A549 (cell line): ENCODE results near the gene ADI1. TPM values are rescaled to one million over a fixed set of nuclear protein-coding genes. Genes with fewer than 3 reads are reported as not detected.

Source experiments
- ATAC-seq, 2 experiments: fragments of 200-7000 bp in 1 of 2; fragments of >200 bp in 1 of 2; cut with Nextera tagmentation in 1 of 2; cut with Tn5 transposase in 1 of 2; 3 replicates each; pipeline versions ENCODE4 v1.8.0 to v1.9.1; 2018 to 2020; ENCODE audit warnings: mild to moderate bottlenecking in 1 of 2, moderate library complexity in 1 of 2
- CTCF ChIA-PET: fragments of 300-600 bp; sonication (Branson Sonifier 250); formaldehyde crosslinking; extraction: SDS; loops from one replicate; lab custom pipeline; 2021; ENCODE audit warnings: antibody characterized with exemption, inconsistent platforms; lab: Yijun Ruan, JAX
- POLR2A ChIA-PET: fragments of 350-600 bp; formaldehyde crosslinking; extraction: SDS; loops from one replicate; lab custom pipeline; 2021; ENCODE audit warnings: antibody characterized with exemption, inconsistent platforms; lab: Yijun Ruan, JAX
- DNase-seq, 2 experiments: peaks; one replicate each; pipeline versions ENCODE4 v3.0.0 to v3.0.0-alpha.2; 2011 to 2016; ENCODE audit warnings: low read depth in 1 of 2, low spot score in 1 of 2
- FAIRE-seq: peaks from 2 replicates; lab custom pipeline; 2011; peaks lifted over from hg19 to GRCh38; lab: Jason Lieb, UNC
- H3K27ac ChIP-seq, 2 experiments: fragments of >200 bp; sonication (Bioruptor Twin); formaldehyde crosslinking; 3 replicates each; pipeline ENCODE4 v1.5.1; 2016 to 2017
- H3K4me1 ChIP-seq: fragments of >200 bp; sonication (Bioruptor Twin); formaldehyde crosslinking; 3 replicates; pipeline ENCODE4 v1.6.1; 2016
- H3K4me2 ChIP-seq: fragments of >200 bp; sonication (Bioruptor Twin); formaldehyde crosslinking; 3 replicates; pipeline ENCODE4 v1.6.1; 2016
- H3K4me3 ChIP-seq: fragments of >200 bp; sonication (Bioruptor Twin); formaldehyde crosslinking; 3 replicates; pipeline ENCODE4 v1.5.1; 2016
- H3K9me3 ChIP-seq: fragments of >200 bp; sonication (Bioruptor Twin); formaldehyde crosslinking; 3 replicates; pipeline ENCODE4 v1.6.1; 2016
- BHLHE40 ChIP-seq: IDR thresholded peaks from 2 replicates; pipeline ENCODE4 v1.6.1; 2012; ENCODE audit warnings: low read depth, low read length, inconsistent platforms
- CEBPB ChIP-seq, 2 experiments: fragments of >200 bp in 1 of 2; sonication (Bioruptor Twin) in 1 of 2; formaldehyde crosslinking in 1 of 2; IDR thresholded peaks; 2 replicates each; pipeline ENCODE4 v1.6.1; 2012 to 2016
- CHD2 ChIP-seq: fragments of 150-350 bp; IDR thresholded peaks from 2 replicates; pipeline ENCODE4 v1.6.1; 2014; ENCODE audit warnings: low read length; ENCODE audit not compliant: partially characterized antibody
- CHD4 ChIP-seq: fragments of 200-600 bp; sonication (generic); IDR thresholded peaks from 2 replicates; pipeline ENCODE4 v1.6.1; 2016; ENCODE audit warnings: antibody characterized with exemption, mild to moderate bottlenecking, borderline replicate concordance
- EHMT2 ChIP-seq: fragments of 200-600 bp; sonication (generic); IDR thresholded peaks from 2 replicates; pipeline ENCODE4 v1.6.1; 2016; ENCODE audit warnings: antibody characterized with exemption, low read depth, mild to moderate bottlenecking, moderate library complexity
- EP300 ChIP-seq, 2 experiments: fragments of >200 bp; sonication (Bioruptor Twin); formaldehyde crosslinking; IDR thresholded peaks; 2 replicates in 1 of 2; 3 replicates in 1 of 2; pipeline ENCODE4 v1.6.1; 2016 to 2017
- FOSL2 ChIP-seq, 2 experiments: fragments of 450-650 bp in 1 of 2; fragments of >200 bp in 1 of 2; sonication (Bioruptor Twin) in 1 of 2; formaldehyde crosslinking; IDR thresholded peaks; 2 replicates each; pipeline versions ENCODE4 v1.5.0 to v1.6.1; 2016 to 2020; ENCODE audit warnings: mild to moderate bottlenecking in 1 of 2, moderate library complexity in 1 of 2
- FOXS1 ChIP-seq: fragments of 250-450 bp; sonication (Bioruptor Pico); IDR thresholded peaks from 2 replicates; pipeline ENCODE4 v1.5.0; 2020; ENCODE audit warnings: mild to moderate bottlenecking, moderate library complexity
- JUN ChIP-seq, 2 experiments: fragments of >200 bp; sonication (Bioruptor Twin); formaldehyde crosslinking; IDR thresholded peaks; 2 replicates in 1 of 2; 3 replicates in 1 of 2; pipeline ENCODE4 v1.6.1; 2016 to 2017
- MAFK ChIP-seq: fragments of 450-650 bp; IDR thresholded peaks from 2 replicates; pipeline ENCODE4 v1.6.1; 2014; ENCODE audit not compliant: partially characterized antibody
- MYC ChIP-seq: IDR thresholded peaks from 2 replicates; pipeline ENCODE4 v1.6.1; 2012; ENCODE audit warnings: mild to moderate bottlenecking, inconsistent platforms, low read length, improper control_type of control experiment, borderline replicate concordance
- NFE2L2 ChIP-seq: fragments of 150-350 bp; conservative IDR thresholded peaks from 2 replicates; pipeline ENCODE4 v1.6.1; 2014; ENCODE audit warnings: low read length
- NR3C1 ChIP-seq: fragments of >200 bp; sonication (Bioruptor Twin); formaldehyde crosslinking; IDR thresholded peaks from 3 replicates; pipeline ENCODE4 v1.6.1; 2017
- RAD21 ChIP-seq, 2 experiments: fragments of >200 bp in 1 of 2; sonication (Bioruptor Twin) in 1 of 2; formaldehyde crosslinking in 1 of 2; IDR thresholded peaks in 1 of 2; conservative IDR thresholded peaks in 1 of 2; 2 replicates in 1 of 2; 3 replicates in 1 of 2; pipeline ENCODE4 v1.6.1; 2012 to 2018; ENCODE audit warnings: inconsistent platforms in 1 of 2
- RARB ChIP-seq: fragments of 250-450 bp; sonication (Bioruptor Pico); IDR thresholded peaks from 2 replicates; pipeline ENCODE4 v1.8.0; 2021; ENCODE audit warnings: mild to moderate bottlenecking, moderate library complexity
- RCOR1 ChIP-seq: fragments of 150-350 bp; IDR thresholded peaks from 2 replicates; pipeline ENCODE4 v1.6.1; 2014; ENCODE audit warnings: antibody characterized with exemption, low read length, low read depth
- RFX5 ChIP-seq: fragments of 450-650 bp; IDR thresholded peaks from 2 replicates; pipeline ENCODE4 v1.7.1; 2014; ENCODE audit warnings: antibody characterized with exemption, mild to moderate bottlenecking, moderate library complexity
- RNF2 ChIP-seq: fragments of 200-600 bp; sonication (generic); IDR thresholded peaks from 2 replicates; pipeline ENCODE4 v1.6.1; 2016; ENCODE audit warnings: low read depth, mild to moderate bottlenecking, antibody characterized with exemption, moderate library complexity, borderline replicate concordance
- TP53 ChIP-seq: fragments of 250-450 bp; sonication (Bioruptor Pico); IDR thresholded peaks from 2 replicates; pipeline ENCODE4 v1.5.0; 2021; ENCODE audit warnings: mild to moderate bottlenecking, moderate library complexity
- ZC3H11A ChIP-seq: fragments of 450-650 bp; IDR thresholded peaks from 2 replicates; pipeline ENCODE4 v1.6.1; 2014; ENCODE audit warnings: antibody characterized with exemption, mild to moderate bottlenecking
- ZFP36 ChIP-seq: fragments of 450-650 bp; IDR thresholded peaks from 2 replicates; pipeline ENCODE4 v1.6.1; 2014; ENCODE audit warnings: borderline replicate concordance; ENCODE audit not compliant: partially characterized antibody
- WGBS: methylation state at CpG from one replicate; pipeline ENCODE4 v1.1.6; 2017; ENCODE audit errors: missing lambda C conversion rate; 5-methylcytosine and 5-hydroxymethylcytosine counted together
- polyA plus RNA-seq, 4 experiments: library from polyadenylated mRNA; depleted of rRNA in 3 of 4; stranded (reverse); fragments of >200 nt; fragmentation: RNase III in 1 of 4; extraction: RNeasy Plus Mini Kit Qiagen cat#74134 plus additional on column Dnase treatment in 1 of 4; gene quantifications; 2 replicates in 3 of 4; 3 replicates in 1 of 4; pipeline ENCODE4 v1.2.3, GENCODE V29; 2011 to 2017
- TF ChIP-seq, protein P1 (sequence below): fragments of 450-650 bp; IDR thresholded peaks from 2 replicates; pipeline ENCODE4 v1.6.1; 2014; ENCODE audit warnings: antibody characterized with exemption
- TF ChIP-seq, protein P2 (sequence below): IDR thresholded peaks from 2 replicates; pipeline ENCODE4 v1.6.1; 2012

The ADI1 gene
- polyA plus RNA-seq, 2 of the 4 experiments (the other 2 are of a cell fraction) = 47.9 to 84.6 TPM

DNA sequence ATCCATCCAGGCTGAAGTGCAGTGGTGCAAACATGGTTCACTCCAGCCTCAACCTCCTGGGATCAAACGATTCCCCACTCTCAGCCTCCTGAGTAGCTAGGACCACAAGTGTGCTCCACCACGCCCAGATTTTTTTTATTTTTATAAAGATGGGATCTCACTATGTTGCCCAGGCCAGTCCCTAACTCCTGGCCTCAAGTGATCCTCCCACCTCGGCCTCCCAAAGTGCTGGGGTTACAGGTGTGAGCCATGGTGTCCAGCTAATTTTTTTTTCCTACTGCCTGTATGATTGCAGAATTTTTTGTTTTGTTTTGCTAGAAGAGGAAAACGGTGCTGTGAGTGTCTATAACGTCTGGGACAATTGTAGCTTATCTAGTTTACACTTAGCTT is 38.3 kb downstream of the ADI1 start:
- FAIRE-seq = no peak
- POLR2A ChIA-PET = interaction anchor here (0.7 kb wide), 1 partner anchor 615 kb away, joined by 3 read pairs; no protein-coding TSS in a partner anchor

DNA sequence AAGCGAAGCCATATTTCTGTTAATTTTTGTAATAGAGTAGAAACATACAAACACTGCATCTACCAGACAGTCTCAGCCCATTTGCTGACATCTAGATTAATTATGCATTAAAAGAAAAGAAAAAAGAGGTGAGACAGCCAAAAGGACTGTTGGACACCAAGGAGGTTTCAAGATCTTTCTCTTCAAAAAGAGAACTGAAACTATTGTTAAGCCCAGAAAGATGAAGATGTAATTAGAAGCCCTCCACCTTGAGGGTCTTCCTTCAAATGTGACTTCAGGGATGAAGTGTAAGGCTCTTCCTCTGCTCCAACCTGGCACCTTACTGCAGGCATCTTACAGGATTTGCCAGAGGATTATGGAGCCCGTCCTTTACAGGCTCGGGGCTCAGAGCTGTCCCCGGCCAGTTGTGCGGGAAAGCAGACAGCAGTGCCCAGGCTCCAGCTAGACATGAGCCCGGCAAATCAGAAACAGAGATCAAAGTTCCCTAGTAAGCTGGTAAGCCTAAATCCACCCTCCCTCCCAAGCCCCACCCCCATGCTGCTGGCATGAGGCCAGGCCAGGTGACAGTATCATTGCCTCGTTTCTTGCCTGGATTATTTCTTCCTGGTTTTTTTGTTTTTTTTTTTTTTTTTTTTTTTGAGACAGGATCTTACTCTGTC is 38.9 kb downstream of the ADI1 start:
- Histone ChIP-seq H3K4me2 (no peak overlapping the region), H3K4me3 (no peak overlapping the region), H3K9me3 (no peaks in the 10 kb centered on the region), H3K27ac (no peak overlapping the region), H3K4me1 (no peaks in the 10 kb centered on the region)
- DNase-seq (no peak), ATAC-seq (no peak), FAIRE-seq (no peak)
- ChIA-PET CTCF (interaction anchor here (1.6 kb wide), 1 partner anchor 19 kb away, joined by 7 read pairs; no protein-coding TSS in a partner anchor), POLR2A (interaction anchor here (0.7 kb wide), 1 partner anchor 614 kb away, joined by 3 read pairs; no protein-coding TSS in a partner anchor)
- 69% methylated on average over 7 of the region's 7 CpGs for WGBS
- no peak for TF ChIP-seq CHD2
- no peak for TF ChIP-seq RCOR1
- no peak for TF ChIP-seq RFX5
- TF ChIP-seq ZC3H11A = no peak
- no peak for TF ChIP-seq CHD4
- no peak for TF ChIP-seq NR3C1
- no peak for TF ChIP-seq CEBPB (IDR thresholded peaks at IDR 0.05)
- no peak for TF ChIP-seq MYC
- no peak for TF ChIP-seq RNF2
- no peak for TF ChIP-seq TP53

More for the DNA sequence above, 38.3 kb downstream of the ADI1 start:
- H3K27ac ChIP-seq = no peak overlapping the region
- 77% methylated on average over 5 of the region's 5 CpGs for WGBS
- CTCF ChIA-PET = interaction anchor here (1.6 kb wide), 1 partner anchor 20 kb away, joined by 7 read pairs; no protein-coding TSS in a partner anchor
- no peak overlapping the region for H3K4me3 ChIP-seq
- no peaks in the 10 kb centered on the region for H3K9me3 ChIP-seq
- H3K4me2 ChIP-seq = no peak overlapping the region
- ATAC-seq (no peak), DNase-seq (no peak)
- TF ChIP-seq RARB (CRISPR knock-in tag) (no peak), FOXS1 (no peak), CHD2 (no peak), RFX5 (no peak), ZFP36 (no peak), EHMT2 (no peak)
- H3K4me1 ChIP-seq = no peaks in the 10 kb centered on the region

DNA sequence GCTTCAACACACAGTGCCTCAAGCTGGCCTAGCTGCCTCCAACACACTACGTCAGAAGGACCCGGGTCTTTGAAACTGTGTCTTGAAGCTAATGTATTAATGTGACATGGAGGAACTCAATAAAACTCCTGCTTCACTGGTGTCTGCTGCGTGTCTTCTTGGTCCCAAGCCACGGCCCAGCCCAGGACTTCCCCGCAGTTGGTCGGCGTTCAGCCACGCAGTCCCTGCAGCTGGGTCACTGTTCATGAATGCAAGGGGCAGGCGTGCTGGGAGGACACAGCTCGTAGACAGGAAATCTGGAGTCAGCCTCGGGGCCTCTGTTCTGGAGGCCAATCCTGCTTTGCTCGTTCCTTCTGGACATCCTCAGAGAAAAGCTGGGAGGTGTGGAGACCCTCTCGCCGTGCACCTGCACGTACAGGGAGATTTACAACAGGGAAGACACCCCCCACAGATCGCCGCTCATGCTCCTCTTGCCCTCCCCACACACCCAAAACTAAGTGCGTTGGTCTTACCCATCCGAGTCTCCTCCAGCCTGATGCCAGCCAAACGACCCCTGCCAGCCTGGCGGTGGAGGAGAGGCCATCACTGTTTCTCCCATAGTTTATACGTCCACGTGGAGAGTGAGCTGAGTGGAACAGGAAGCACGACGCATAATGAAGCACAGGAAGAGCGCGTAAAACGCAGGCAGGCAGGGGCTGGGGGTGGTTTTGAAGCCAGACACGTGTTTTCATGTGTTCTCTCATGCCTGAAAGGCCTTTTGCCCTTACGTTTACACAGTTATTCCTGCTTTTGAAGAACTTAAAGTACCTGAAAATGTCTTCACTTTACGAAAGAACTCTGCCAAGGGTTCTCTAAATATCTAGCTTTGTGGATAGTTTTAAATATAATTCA is 39.7 kb downstream of the ADI1 start:
- no peak overlapping the region for H3K4me2 ChIP-seq
- DNase-seq (no peak), FAIRE-seq (no peak)
- WGBS = 93% methylated on average over 31 of the region's 31 CpGs
- POLR2A ChIA-PET = no interaction called here
- no peaks in the 10 kb centered on the region for H3K4me1 ChIP-seq
- no peak overlapping the region for H3K4me3 ChIP-seq
- CTCF ChIA-PET = interaction anchor here (0.6 to 1.6 kb wide), 6 partner anchors 11 to 479 kb away, joined by 3 to 7 read pairs (median 4); no protein-coding TSS in a partner anchor
- no peak for TF ChIP-seq RARB (CRISPR knock-in tag)
- no peak for TF ChIP-seq RCOR1
- TF ChIP-seq, all 56 proteins: peak for 0
- H3K27ac ChIP-seq = no peak overlapping the region
- ATAC-seq = no peak
- no peaks in the 10 kb centered on the region for H3K9me3 ChIP-seq

DNA sequence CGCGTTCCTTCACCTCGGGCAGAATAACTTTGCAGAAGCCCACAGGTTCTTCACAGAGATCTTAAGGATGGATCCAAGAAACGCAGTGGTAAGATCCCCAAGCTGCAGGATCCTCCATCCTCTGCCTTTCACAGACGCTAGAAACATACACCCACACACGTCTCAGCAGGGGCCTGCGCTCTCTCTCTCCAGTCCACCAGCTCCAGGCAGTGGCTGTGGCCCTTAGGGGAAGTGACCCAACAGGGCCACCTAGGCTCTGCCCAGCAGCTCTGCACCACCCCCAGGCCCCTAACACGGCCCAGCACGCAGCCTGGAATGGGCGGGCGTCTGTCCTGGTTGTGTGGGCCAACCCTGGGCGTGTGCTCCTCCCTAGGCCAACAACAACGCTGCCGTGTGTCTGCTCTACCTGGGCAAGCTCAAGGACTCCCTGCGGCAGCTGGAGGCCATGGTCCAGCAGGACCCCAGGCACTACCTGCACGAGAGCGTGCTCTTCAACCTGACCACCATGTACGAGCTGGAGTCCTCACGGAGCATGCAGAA is 40.4 kb downstream of the ADI1 start:
- Histone ChIP-seq H3K4me1 (no peaks in the 10 kb centered on the region), H3K27ac (no peak overlapping the region), H3K9me3 (no peaks in the 10 kb centered on the region), H3K4me2 (no peak overlapping the region), H3K4me3 (no peak overlapping the region)
- ATAC-seq = no peak
- no peak for DNase-seq
- CTCF ChIA-PET = interaction anchor here (0.6 to 1.6 kb wide), 5 partner anchors 12 to 480 kb away, joined by 3 to 6 read pairs (median 3); no protein-coding TSS in a partner anchor
- FAIRE-seq = no peak
- POLR2A ChIA-PET = no interaction called here
- WGBS = 90% methylated on average over 19 of the region's 19 CpGs
- TF ChIP-seq NFE2L2 = no peak
- TF ChIP-seq, protein P1, sequence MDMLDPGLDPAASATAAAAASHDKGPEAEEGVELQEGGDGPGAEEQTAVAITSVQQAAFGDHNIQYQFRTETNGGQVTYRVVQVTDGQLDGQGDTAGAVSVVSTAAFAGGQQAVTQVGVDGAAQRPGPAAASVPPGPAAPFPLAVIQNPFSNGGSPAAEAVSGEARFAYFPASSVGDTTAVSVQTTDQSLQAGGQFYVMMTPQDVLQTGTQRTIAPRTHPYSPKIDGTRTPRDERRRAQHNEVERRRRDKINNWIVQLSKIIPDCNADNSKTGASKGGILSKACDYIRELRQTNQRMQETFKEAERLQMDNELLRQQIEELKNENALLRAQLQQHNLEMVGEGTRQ = no peak
- no peak for TF ChIP-seq EP300 (IDR thresholded peaks at IDR 0.05)
- TF ChIP-seq ZFP36 = no peak
- no peak for TF ChIP-seq MAFK
- TF ChIP-seq JUN (IDR thresholded peaks at IDR 0.05) = no peak
- TF ChIP-seq, protein P2, sequence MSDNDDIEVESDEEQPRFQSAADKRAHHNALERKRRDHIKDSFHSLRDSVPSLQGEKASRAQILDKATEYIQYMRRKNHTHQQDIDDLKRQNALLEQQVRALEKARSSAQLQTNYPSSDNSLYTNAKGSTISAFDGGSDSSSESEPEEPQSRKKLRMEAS = no peak
- TF ChIP-seq BHLHE40 = no peak
- no peak for TF ChIP-seq FOSL2 (IDR thresholded peaks at IDR 0.05)
- TF ChIP-seq FOSL2 (CRISPR knock-in tag; IDR thresholded peaks at IDR 0.05) = no peak
- TF ChIP-seq RAD21 (conservative IDR thresholded peaks at IDR 0.05 in 1 of 2, IDR thresholded peaks at IDR 0.05 in 1 of 2) = no peak
